ENCODE data around the gene RCC2.
"Not testable (repeated sequence)": the region's sequence is repeated elsewhere in the genome, so short reads cannot be mapped to it uniquely, and the experiment has no call there.

RCC2 gene

GRCh38 chr1:17462669-17463068 is 23.2 kb upstream of the RCC2 start:
- DNase-seq (ENCODE audit: low read depth), result no peak
- TF ChIP-seq, protein P1, sequence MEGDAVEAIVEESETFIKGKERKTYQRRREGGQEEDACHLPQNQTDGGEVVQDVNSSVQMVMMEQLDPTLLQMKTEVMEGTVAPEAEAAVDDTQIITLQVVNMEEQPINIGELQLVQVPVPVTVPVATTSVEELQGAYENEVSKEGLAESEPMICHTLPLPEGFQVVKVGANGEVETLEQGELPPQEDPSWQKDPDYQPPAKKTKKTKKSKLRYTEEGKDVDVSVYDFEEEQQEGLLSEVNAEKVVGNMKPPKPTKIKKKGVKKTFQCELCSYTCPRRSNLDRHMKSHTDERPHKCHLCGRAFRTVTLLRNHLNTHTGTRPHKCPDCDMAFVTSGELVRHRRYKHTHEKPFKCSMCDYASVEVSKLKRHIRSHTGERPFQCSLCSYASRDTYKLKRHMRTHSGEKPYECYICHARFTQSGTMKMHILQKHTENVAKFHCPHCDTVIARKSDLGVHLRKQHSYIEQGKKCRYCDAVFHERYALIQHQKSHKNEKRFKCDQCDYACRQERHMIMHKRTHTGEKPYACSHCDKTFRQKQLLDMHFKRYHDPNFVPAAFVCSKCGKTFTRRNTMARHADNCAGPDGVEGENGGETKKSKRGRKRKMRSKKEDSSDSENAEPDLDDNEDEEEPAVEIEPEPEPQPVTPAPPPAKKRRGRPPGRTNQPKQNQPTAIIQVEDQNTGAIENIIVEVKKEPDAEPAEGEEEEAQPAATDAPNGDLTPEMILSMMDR (conservative IDR thresholded peaks at IDR 0.05; ENCODE audit: control insufficient read depth, insufficient read depth, low read depth, low read length), result no peak
- H3K4me3 ChIP-seq (ENCODE audit: control insufficient read depth, low read depth, low read length), result no peak overlapping the region

DNA sequence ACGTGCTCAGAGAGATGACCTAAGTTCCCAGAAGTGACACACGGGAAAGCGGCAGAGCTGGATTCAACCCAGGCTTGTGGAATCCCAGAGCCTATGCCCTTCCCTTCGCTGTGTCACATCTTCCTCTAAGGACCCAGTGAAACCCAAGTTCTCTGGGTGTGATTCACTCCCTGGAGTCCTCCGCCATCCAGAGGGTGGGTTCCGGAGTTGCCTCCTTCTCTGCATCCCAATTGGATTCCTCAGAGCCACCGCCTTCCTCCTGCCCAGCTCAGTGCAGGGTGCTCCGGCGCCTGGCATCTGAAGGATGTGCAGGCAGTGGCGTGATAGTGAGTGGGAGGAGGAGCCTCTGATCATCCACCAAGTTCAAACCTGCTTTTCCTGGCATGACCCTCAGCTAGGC is 20.7 kb upstream of the RCC2 start:
- no peak for DNase-seq (ENCODE audit: low read depth)
- H3K4me3 ChIP-seq (ENCODE audit: control insufficient read depth, low read depth, low read length), result no peak overlapping the region
- TF ChIP-seq, protein P1 (conservative IDR thresholded peaks at IDR 0.05; ENCODE audit: control insufficient read depth, insufficient read depth, low read depth, low read length), result no peak

DNA sequence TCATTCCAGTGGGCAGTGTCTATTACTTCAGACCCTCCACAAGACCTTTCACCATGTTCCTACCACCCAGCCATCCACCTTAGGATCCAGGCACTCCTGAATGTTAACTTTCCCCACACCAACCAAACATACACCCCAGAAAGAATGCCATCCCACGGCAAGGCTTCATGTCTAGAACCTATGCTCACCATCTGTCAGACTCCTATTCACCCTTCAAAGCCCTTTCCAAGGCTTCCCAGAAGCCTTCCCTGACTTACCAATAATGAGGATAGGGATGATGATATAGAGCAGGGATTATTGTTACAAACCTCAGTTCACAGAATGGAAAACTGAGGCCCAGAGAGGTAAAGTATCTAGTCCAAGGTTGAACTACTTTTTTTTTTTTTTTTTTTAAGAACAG is 19.3 kb upstream of the RCC2 start:
- TF ChIP-seq, protein P1 (conservative IDR thresholded peaks at IDR 0.05; ENCODE audit: control insufficient read depth, insufficient read depth, low read depth, low read length), result no peak
- DNase-seq (ENCODE audit: low read depth), result no peak
- H3K4me3 ChIP-seq (ENCODE audit: control insufficient read depth, low read depth, low read length), result no peak overlapping the region

GRCh38 chr1:17452686-17453085 is 13.2 kb upstream of the RCC2 start:
- no peak for DNase-seq (ENCODE audit: low read depth)
- no peak overlapping the region for H3K4me3 ChIP-seq (ENCODE audit: control insufficient read depth, low read depth, low read length)
- TF ChIP-seq, protein P1 (conservative IDR thresholded peaks at IDR 0.05; ENCODE audit: control insufficient read depth, insufficient read depth, low read depth, low read length), result no peak

DNA sequence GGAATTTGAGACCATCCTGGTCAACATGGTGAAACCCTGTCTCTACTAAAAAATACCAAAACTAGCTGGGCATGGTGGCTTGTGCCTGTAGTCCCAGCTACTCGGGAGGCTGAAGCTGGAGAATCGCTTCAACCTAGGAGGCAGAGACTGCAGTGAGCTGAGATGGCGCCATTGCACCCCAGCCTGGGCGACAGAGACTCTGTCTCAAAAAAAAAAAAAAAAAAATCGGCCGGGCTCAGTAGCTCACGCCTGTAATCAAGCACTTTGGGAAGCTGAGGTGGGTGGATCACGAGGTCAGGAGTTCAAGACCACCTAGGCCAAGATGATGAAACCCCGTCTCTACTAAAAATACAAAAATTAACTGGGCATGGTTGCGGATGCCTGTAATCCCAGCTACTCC is 12.7 kb upstream of the RCC2 start:
- DNase-seq (ENCODE audit: low read depth); H3K4me3 ChIP-seq (ENCODE audit: control insufficient read depth, low read depth, low read length): not testable (repeated sequence)

GRCh38 chr1:17451731-17452130 is 12.3 kb upstream of the RCC2 start:
- H3K4me3 ChIP-seq (ENCODE audit: control insufficient read depth, low read depth, low read length), result no peak overlapping the region
- DNase-seq (ENCODE audit: low read depth), result no peak
- TF ChIP-seq, protein P1 (conservative IDR thresholded peaks at IDR 0.05; ENCODE audit: control insufficient read depth, insufficient read depth, low read depth, low read length), result no peak

DNA sequence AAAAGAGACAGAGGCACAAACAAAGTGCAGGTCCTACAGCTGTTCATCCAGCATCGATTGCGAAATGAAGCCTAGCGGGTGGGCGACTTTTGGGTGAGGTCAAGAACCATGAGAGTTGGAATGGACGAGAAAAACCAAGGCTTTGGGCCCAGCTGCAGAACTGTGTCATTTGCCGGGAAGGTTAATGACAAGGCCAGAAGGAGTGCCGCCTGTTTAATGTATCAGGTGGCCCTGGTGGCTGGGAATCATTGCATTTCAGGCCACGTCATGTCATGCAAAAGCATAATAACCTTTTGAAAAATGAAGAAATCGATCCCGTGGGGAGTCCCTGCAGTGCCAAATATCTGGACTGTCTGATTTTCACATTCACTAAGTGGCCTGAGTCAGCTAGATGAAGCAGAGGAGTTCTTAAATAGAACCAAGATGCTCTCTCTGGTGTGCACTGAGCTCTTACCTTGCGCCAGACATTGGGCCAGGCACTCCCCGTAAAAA is 8.1 kb upstream of the RCC2 start:
- peak; percentile 63 for DNase-seq (ENCODE audit: low read depth)
- H3K4me3 ChIP-seq (ENCODE audit: control insufficient read depth, low read depth, low read length), result no peak overlapping the region
- TF ChIP-seq, protein P1 (conservative IDR thresholded peaks at IDR 0.05; ENCODE audit: control insufficient read depth, insufficient read depth, low read depth, low read length), result no peak

Data from fibroblast of mammary gland (primary cell).